Activated T-cell treated with anti-CD3 and anti-CD28 coated beads, Interleukin-2, amount 50 U/mL, for 4 hours (primary cell): ENCODE results near the gene LGALS7. TPM values are rescaled to one million over a fixed set of nuclear protein-coding genes. Genes with fewer than 3 reads are reported as not detected.

Source experiments
- ATAC-seq, 2 donors: fragments of 200-7000 bp; cut with Tn5 transposase; one replicate each; pipeline ENCODE4 v1.10.0; 2021
- DNase-seq: peaks from one replicate; pipeline ENCODE4 v3.0.0-alpha.2; 2020
- H3K27me3 Mint-ChIP-seq: one replicate; pipeline ENCODE4 v1.8.0; 2021; ENCODE audit warnings: low read depth, mixed read lengths
- H3K36me3 Mint-ChIP-seq: one replicate; pipeline ENCODE4 v1.8.0; 2022; ENCODE audit warnings: mixed read lengths; ENCODE audit not compliant: insufficient read depth
- H3K4me1 Mint-ChIP-seq: one replicate; pipeline ENCODE4 v1.8.0; 2021; ENCODE audit warnings: low read depth, mixed read lengths
- H3K4me3 Mint-ChIP-seq: one replicate; pipeline ENCODE4 v1.8.0; 2021; ENCODE audit warnings: mild to moderate bottlenecking, moderate library complexity, mixed read lengths
- H3K9me3 Mint-ChIP-seq: one replicate; pipeline ENCODE4 v1.8.0; 2021; ENCODE audit warnings: mixed read lengths
- total RNA-seq, 3 donors: library from RNA; stranded (reverse); gene quantifications; one replicate each; pipeline ENCODE4 v1.2.1, GENCODE V29; 2021

Gene LGALS7
- total RNA-seq, 3 donors from 2014 or later: not detected

DNA sequence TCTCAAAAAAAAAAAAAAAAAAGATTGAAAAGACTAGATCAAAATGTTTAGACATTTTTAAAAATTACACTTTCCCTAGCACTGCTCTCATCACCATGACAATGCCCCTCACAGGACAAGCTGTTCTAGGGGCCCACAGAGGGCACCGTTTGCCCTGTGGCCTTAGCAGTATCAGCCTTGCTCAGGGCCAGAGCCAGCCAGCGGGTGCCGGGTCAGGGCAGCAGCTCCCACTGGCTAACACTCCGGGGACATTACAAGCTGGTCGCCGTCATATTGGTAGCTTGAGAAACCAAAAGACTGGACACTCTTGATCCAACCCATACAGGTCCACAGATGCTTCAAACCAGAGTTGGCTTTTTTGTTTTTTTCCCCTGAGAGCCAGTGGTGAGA is 47.0 kb downstream of the LGALS7 start:
- H3K4me1 Mint-ChIP-seq: peaks cover 10% of the 10 kb centered on the region
- ATAC-seq (no peak), DNase-seq (no peak)
- no peaks in the 10 kb centered on the region for H3K9me3 Mint-ChIP-seq
- no peaks in the 10 kb centered on the region for H3K27me3 Mint-ChIP-seq
- H3K36me3 Mint-ChIP-seq: peaks cover 15% of the 10 kb centered on the region
- no peak overlapping the region for H3K4me3 Mint-ChIP-seq

DNA sequence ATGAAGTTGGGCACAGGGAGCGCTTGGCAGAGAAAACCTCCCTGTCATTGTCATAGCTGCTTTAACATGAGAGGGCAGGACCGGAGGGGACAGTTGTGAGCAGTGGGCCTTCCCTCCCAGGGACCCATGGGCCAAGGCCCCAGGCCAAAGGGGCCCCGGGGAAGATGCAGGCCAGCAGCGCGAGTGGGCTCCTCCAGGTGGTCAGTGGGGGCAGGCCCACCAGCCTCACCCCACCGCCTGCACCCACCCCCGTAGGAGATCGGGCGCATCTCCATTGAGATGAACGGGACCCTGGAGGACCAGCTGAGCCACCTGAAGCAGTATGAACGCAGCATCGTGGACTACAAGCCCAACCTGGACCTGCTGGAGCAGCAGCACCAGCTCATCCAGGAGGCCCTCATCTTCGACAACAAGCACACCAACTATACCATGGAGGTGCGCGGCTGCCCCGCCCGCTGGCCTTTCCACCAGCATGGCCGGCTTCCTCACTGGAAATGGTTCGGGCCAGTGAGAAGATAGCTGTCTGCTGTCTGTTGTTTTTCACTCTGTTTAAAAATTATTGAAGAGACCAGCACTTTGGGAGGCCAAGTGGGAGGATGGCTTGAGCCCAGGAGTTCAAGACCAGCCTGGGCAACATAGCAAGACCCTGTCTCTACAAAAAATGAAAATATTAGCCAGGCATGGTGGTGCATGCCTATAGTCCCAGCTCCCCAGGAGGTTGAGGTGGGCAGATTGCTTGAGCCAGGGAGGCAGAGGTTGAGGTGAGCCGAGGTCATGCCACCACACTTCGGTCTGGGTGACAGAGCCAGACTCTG is 47.6 kb downstream of the LGALS7 start:
- peaks cover 10% of the 10 kb centered on the region for H3K4me1 Mint-ChIP-seq
- ATAC-seq: no peak
- H3K4me3 Mint-ChIP-seq: no peak overlapping the region
- H3K27me3 Mint-ChIP-seq: no peaks in the 10 kb centered on the region
- H3K36me3 Mint-ChIP-seq: peaks cover 15% of the 10 kb centered on the region
- H3K9me3 Mint-ChIP-seq: no peaks in the 10 kb centered on the region
- no peak for DNase-seq

DNA sequence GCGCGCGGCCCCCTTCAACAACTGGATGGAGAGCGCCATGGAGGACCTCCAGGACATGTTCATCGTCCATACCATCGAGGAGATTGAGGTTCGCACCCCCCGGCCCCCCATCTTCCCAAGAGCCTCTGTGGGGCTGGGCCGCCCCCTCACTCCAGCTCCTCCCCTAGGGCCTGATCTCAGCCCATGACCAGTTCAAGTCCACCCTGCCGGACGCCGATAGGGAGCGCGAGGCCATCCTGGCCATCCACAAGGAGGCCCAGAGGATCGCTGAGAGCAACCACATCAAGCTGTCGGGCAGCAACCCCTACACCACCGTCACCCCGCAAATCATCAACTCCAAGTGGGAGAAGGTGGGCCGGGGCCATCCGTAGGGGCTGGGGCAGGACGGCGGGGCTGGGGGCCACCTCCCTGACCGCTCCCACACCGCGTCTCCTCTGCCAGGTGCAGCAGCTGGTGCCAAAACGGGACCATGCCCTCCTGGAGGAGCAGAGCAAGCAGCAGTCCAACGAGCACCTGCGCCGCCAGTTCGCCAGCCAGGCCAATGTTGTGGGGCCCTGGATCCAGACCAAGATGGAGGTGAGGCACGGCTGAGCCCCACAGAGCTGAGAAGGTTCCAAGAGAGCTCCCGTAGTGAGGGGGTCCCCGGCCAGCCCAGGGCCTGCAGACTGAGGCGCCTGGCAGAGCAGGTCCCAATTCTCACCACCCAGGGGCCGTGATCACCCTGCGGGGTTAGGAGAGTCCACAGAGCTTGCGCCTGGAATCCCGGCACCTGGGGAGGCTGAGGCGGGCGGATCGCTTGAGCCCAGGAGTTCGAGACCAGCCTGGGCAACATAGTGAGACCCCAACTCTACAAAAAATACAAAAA is 49.1 kb downstream of the LGALS7 start:
- Mint-ChIP-seq H3K27me3 (no peaks in the 10 kb centered on the region), H3K9me3 (no peaks in the 10 kb centered on the region), H3K4me1 (peaks cover 8% of the 10 kb centered on the region), H3K36me3 (peaks cover 6% of the 10 kb centered on the region), H3K4me3 (no peak overlapping the region)
- ATAC-seq: no peak
- no peak for DNase-seq

DNA sequence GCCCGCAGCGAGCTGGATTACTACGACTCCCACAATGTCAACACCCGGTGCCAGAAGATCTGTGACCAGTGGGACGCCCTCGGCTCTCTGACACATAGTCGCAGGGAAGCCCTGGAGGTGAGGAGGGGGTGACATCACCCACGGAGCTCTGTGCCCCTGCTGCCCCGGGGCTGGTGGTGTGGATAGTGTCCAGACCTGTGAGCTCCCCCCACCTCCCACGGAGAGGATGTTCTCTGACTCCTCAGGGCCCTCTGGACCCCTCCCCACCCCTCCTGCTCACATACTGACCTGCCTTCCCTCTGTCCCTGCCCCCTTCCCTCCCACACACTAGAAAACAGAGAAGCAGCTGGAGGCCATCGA is 49.7 kb downstream of the LGALS7 start:
- H3K9me3 Mint-ChIP-seq: no peaks in the 10 kb centered on the region
- DNase-seq: no peak
- H3K4me1 Mint-ChIP-seq: peaks cover 8% of the 10 kb centered on the region
- H3K36me3 Mint-ChIP-seq: peaks cover 6% of the 10 kb centered on the region
- no peaks in the 10 kb centered on the region for H3K27me3 Mint-ChIP-seq
- ATAC-seq: no peak
- no peak overlapping the region for H3K4me3 Mint-ChIP-seq

DNA sequence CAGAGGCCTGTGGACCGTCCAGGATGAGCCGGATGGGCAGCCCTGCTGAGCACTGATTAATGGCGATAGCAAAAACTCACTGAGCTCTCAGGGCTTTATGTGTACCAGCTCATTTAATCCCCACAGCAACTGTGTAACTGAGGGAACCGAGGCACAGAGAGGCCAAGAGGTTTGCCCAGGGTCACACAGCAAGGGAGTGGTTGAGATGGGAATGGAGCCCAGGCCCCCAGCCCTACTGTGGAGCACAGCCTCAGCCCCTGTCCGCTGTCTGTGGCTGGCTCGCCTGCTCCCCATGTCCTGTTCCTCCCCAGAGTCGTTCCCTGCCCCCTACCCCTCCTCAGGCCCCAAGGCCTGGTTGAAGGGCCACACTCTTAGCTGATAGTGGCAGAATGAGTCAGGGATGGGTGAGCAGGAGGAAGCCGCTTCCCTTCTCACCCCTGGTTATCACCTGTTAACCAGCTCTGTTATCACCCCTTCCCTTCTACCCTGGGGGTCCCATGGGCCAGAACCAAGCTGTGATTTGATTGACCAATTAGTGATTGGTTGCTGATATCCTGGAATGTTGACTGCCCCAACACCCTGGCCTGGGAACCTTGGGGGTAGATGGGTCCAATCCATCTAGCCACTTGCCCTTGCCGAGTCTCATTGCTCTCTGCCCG is 50.2 kb downstream of the LGALS7 start:
- ATAC-seq: no peak
- Mint-ChIP-seq H3K4me3 (no peak overlapping the region), H3K4me1 (peaks cover 8% of the 10 kb centered on the region), H3K27me3 (no peaks in the 10 kb centered on the region), H3K36me3 (peaks cover 6% of the 10 kb centered on the region), H3K9me3 (no peaks in the 10 kb centered on the region)
- DNase-seq: no peak

DNA sequence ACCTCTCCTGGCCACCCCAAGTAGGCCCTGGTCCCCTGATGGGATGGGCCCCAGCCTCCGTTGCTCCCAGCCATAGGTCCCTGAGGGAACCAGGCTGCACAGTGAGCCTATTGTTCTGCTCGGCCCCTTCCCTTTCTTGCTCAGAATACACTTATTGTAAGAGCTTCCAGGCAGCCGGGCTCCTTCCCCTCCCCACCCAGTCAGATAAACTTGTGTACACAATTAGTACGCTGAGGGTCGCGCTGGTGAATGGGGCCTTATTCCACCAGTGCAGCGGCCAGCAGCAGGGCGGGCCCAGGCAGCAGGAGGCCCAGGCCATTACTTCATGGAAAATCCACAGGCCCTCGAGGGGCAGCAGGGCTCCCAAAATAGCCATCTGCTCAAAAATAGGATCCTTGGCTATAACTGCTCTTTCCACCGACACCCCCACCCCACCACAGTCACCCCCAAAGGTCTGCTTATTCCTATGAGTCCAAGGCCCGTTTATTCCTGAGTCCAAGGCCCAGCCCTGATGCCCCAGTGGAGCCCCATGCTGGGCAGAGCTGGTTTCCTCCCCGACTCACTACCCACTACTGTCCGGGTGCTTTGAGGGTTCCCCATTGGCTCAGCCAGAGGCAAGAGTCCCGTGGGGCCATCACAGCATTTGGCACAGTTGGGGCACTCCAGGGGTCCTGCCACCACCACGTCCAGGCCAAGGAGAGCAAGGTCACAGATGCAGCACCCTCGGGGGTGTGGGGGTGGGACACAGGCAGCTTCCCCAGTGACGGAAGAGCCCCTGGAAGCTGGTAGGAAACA is 51.1 kb downstream of the LGALS7 start:
- Mint-ChIP-seq H3K27me3 (no peaks in the 10 kb centered on the region), H3K9me3 (no peaks in the 10 kb centered on the region), H3K4me1 (peaks cover 8% of the 10 kb centered on the region), H3K36me3 (peaks cover 11% of the 10 kb centered on the region), H3K4me3 (no peak overlapping the region)
- no peak for ATAC-seq
- DNase-seq: no peak

DNA sequence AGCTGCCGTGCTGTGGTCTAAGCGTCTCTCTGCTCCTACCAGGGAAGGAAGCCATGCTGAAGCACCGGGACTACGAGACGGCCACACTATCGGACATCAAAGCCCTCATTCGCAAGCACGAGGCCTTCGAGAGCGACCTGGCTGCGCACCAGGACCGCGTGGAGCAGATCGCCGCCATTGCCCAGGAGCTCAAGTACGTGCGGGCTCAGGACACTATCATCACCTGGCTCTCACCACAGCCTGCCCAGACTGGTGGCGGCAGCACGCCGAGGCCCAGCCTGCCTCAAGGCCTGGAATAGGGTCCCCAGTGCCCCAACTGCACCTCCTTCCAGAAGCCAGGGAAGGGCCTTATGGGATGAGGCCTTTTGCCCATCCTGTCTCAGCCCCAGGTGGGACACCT is 51.8 kb downstream of the LGALS7 start:
- Mint-ChIP-seq H3K27me3 (no peaks in the 10 kb centered on the region), H3K36me3 (peaks cover 9% of the 10 kb centered on the region), H3K4me1 (peaks cover 3% of the 10 kb centered on the region), H3K4me3 (no peak overlapping the region), H3K9me3 (no peaks in the 10 kb centered on the region)
- DNase-seq (no peak), ATAC-seq (no peak)

Other genes with a start within 250 kb of the LGALS7 start
- 100 to 1,000 TPM; 109 to 130 (median 126) TPM for gene MAP4K1, start 155.6 kb downstream of the LGALS7 start, total RNA-seq
- 100 to 1,000 TPM; 370 to 409 (median 401) TPM for gene EIF3K, start 154.3 kb downstream of the LGALS7 start, total RNA-seq
- gene ACTN4, start 125.9 kb downstream of the LGALS7 start, total RNA-seq: 100 to 1,000 TPM; 215 to 233 (median 230) TPM
- gene CAPN12, start 29.0 kb downstream of the LGALS7 start, total RNA-seq: 1 to 10 TPM in 2 of 3 donors, under 1 TPM in 1; 0.99 to 1.1 (median 1.0) TPM
- gene LGALS7B, start 15.7 kb upstream of the LGALS7 start, total RNA-seq: not detected
- gene LGALS4, start 39.4 kb upstream of the LGALS7 start, total RNA-seq: 1 to 10 TPM; 1.7 to 2.7 (median 2.2) TPM
- gene ECH1, start 58.3 kb upstream of the LGALS7 start, total RNA-seq: 100 to 1,000 TPM in 2 of 3 donors, 10 to 100 TPM in 1; 91.1 to 109 (median 108) TPM
- gene HNRNPL, start 76.5 kb upstream of the LGALS7 start, total RNA-seq: 100 to 1,000 TPM; 679 to 736 (median 698) TPM
- gene RINL, start 104.8 kb upstream of the LGALS7 start, total RNA-seq: 10 to 100 TPM; 65.2 to 77.3 (median 68.6) TPM
- 10 to 100 TPM; 23.5 to 29.8 (median 27.3) TPM for gene SIRT2, start 126.1 kb upstream of the LGALS7 start, total RNA-seq
- gene NFKBIB, start 126.5 kb upstream of the LGALS7 start, total RNA-seq: 100 to 1,000 TPM; 150 to 174 (median 169) TPM
- under 1 TPM in 2 of 3 donors, not detected in 1; 0.33 to 0.63 TPM for gene CCER2, start 138.7 kb upstream of the LGALS7 start, total RNA-seq
- gene SARS2, start 157.2 kb upstream of the LGALS7 start, total RNA-seq: 10 to 100 TPM; 42.5 to 49.5 (median 46.8) TPM
- gene MRPS12, start 157.4 kb upstream of the LGALS7 start, total RNA-seq: 100 to 1,000 TPM; 157 to 192 (median 185) TPM
- gene FBXO17, start 202.2 kb upstream of the LGALS7 start, total RNA-seq: under 1 TPM; 0.10 to 0.29 (median 0.14) TPM